ENCODE results near the gene SMIM33.
"Not testable (repeated sequence)": the region's sequence is repeated elsewhere in the genome, so short reads cannot be mapped to it uniquely, and the experiment has no call there.

The SMIM33 gene

DNA sequence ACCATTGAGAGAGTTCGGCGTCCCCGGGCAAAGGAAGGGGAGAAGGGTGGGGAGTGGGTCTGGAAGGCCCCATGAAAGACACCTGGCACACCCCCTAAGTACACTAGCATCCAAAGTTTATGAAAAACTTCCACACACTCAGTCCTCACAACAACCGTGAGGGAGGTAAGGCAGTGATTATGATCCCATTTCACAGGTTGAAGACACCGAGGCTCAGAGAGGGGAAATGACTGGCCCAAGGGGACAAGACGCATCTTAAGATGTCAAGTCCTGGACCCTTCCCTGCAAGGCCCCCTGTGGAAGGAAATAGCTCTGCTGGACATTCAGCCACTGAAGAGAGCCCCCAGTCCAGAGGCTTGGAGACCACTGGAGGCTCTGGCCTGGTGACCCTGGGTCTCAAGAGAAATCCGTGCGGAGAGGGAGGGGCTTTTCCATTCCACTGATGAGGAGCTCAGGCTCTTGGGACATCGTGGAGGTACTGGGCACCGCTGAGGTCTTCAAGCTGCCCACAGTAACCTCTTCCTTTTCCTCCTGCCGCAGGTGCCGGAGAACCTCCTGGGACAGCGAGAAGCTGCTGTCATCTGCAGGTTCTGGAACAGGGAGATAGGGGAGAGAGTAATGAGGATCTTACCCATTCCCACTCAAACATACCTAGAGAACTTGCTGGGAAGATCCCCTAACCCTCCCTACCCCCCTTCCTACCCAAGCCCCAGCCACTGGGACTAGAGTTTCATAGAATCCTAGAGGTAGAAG is 5.2 kb downstream of the SMIM33 start:
- no peaks in the 10 kb centered on the region for H3K36me3 ChIP-seq (ENCODE audit: control insufficient read depth, insufficient read depth, low read length)
- no peaks in the 10 kb centered on the region for H3K4me1 ChIP-seq
- TF ChIP-seq, protein P1, sequence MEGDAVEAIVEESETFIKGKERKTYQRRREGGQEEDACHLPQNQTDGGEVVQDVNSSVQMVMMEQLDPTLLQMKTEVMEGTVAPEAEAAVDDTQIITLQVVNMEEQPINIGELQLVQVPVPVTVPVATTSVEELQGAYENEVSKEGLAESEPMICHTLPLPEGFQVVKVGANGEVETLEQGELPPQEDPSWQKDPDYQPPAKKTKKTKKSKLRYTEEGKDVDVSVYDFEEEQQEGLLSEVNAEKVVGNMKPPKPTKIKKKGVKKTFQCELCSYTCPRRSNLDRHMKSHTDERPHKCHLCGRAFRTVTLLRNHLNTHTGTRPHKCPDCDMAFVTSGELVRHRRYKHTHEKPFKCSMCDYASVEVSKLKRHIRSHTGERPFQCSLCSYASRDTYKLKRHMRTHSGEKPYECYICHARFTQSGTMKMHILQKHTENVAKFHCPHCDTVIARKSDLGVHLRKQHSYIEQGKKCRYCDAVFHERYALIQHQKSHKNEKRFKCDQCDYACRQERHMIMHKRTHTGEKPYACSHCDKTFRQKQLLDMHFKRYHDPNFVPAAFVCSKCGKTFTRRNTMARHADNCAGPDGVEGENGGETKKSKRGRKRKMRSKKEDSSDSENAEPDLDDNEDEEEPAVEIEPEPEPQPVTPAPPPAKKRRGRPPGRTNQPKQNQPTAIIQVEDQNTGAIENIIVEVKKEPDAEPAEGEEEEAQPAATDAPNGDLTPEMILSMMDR (IDR thresholded peaks at IDR 0.05) = no peak
- no peak overlapping the region for H3K9ac ChIP-seq
- no peak overlapping the region for H2AFZ ChIP-seq
- H3K9me3 ChIP-seq (ENCODE audit: control insufficient read depth, low read length) = no peaks in the 10 kb centered on the region
- H3K4me2 ChIP-seq (ENCODE audit: low read length) = no peak overlapping the region
- H3K4me3 ChIP-seq (ENCODE audit: low read depth, low read length) = no peak overlapping the region
- no peak overlapping the region for H3K27ac ChIP-seq
- no peaks in the 10 kb centered on the region for H3K27me3 ChIP-seq (ENCODE audit: control insufficient read depth, insufficient read depth, low read length)
- H3K79me2 ChIP-seq = no peaks in the 10 kb centered on the region

- not testable (repeated sequence) for H3K79me2 ChIP-seq; H3K4me3 ChIP-seq (ENCODE audit: low read depth, low read length); H3K27me3 ChIP-seq (ENCODE audit: control insufficient read depth, insufficient read depth, low read length); H3K27ac ChIP-seq; H3K36me3 ChIP-seq (ENCODE audit: control insufficient read depth, insufficient read depth, low read length); H3K9ac ChIP-seq; H3K4me2 ChIP-seq (ENCODE audit: low read length); H3K4me1 ChIP-seq; H3K9me3 ChIP-seq (ENCODE audit: control insufficient read depth, low read length)
- H2AFZ ChIP-seq = peak overlapping the region; percentile 53
Measured at GRCh38 chr5:139478657-139479423, 8.0 kb downstream of the SMIM33 start.

- H3K4me1 ChIP-seq; H3K9ac ChIP-seq; H3K9me3 ChIP-seq (ENCODE audit: control insufficient read depth, low read length); H3K27ac ChIP-seq; H3K27me3 ChIP-seq (ENCODE audit: control insufficient read depth, insufficient read depth, low read length); H3K4me2 ChIP-seq (ENCODE audit: low read length); H2AFZ ChIP-seq; H3K79me2 ChIP-seq; H3K4me3 ChIP-seq (ENCODE audit: low read depth, low read length); H3K36me3 ChIP-seq (ENCODE audit: control insufficient read depth, insufficient read depth, low read length): not testable (repeated sequence)
Measured at GRCh38 chr5:139479729-139480128, 8.9 kb downstream of the SMIM33 start.

- Histone ChIP-seq H3K27me3 (ENCODE audit: control insufficient read depth, insufficient read depth, low read length) (no peaks in the 10 kb centered on the region), H3K27ac (peak overlapping the region; percentile 91), H3K9me3 (ENCODE audit: control insufficient read depth, low read length) (no peaks in the 10 kb centered on the region), H3K36me3 (ENCODE audit: control insufficient read depth, insufficient read depth, low read length) (no peaks in the 10 kb centered on the region), H2AFZ (no peak overlapping the region), H3K4me3 (ENCODE audit: low read depth, low read length) (no peak overlapping the region), H3K4me1 (peaks cover 4% of the 10 kb centered on the region), H3K9ac (no peak overlapping the region), H3K4me2 (ENCODE audit: low read length) (peak overlapping the region; percentile 41), H3K79me2 (no peaks in the 10 kb centered on the region)
- TF ChIP-seq, protein P1 (IDR thresholded peaks at IDR 0.05) = no peak
Measured at GRCh38 chr5:139481122-139481533, 10.3 kb downstream of the SMIM33 start.

GRCh38 chr5:139481580-139482049 is 10.8 kb downstream of the SMIM33 start:
- TF ChIP-seq, protein P1 (IDR thresholded peaks at IDR 0.05) = no peak
- H3K9ac ChIP-seq = peak overlapping the region; percentile 19
- peak overlapping the region; percentile 41 for H3K4me2 ChIP-seq (ENCODE audit: low read length)
- no peaks in the 10 kb centered on the region for H3K79me2 ChIP-seq
- H3K27me3 ChIP-seq (ENCODE audit: control insufficient read depth, insufficient read depth, low read length) = no peaks in the 10 kb centered on the region
- H3K4me1 ChIP-seq = peaks cover 4% of the 10 kb centered on the region
- H3K27ac ChIP-seq = peak overlapping the region; percentile 91
- no peaks in the 10 kb centered on the region for H3K36me3 ChIP-seq (ENCODE audit: control insufficient read depth, insufficient read depth, low read length)
- no peaks in the 10 kb centered on the region for H3K9me3 ChIP-seq (ENCODE audit: control insufficient read depth, low read length)
- peak overlapping the region; percentile 81 for H2AFZ ChIP-seq
- H3K4me3 ChIP-seq (ENCODE audit: low read depth, low read length) = peak overlapping the region; percentile 53

Measured in parathyroid adenoma (tissue), 2 donors.